CD14-positive monocyte (primary cell): ENCODE measurements around the gene CFAP53. TPM values are rescaled to one million over a fixed set of nuclear protein-coding genes. Genes with fewer than 3 reads are reported as not detected.
"Not testable (repeated sequence)": the region's sequence is repeated elsewhere in the genome, so short reads cannot be mapped to it uniquely, and the experiment has no call there.

Source experiments
- DNase-seq, 3 donors: peaks; one replicate each; pipeline ENCODE4 v3.0.0-alpha.2; 2011 to 2022
- H2AFZ ChIP-seq: 2 replicates; pipeline ENCODE4 v1.6.0; 2012; ENCODE audit warnings: mild to moderate bottlenecking, low read depth, low read length, inconsistent platforms; ENCODE audit not compliant: insufficient read depth, poor library complexity, severe bottlenecking
- H3K27ac ChIP-seq, 2 donors: 1 replicate in 1 of 2; 2 replicates in 1 of 2; pipeline ENCODE4 v1.5.1; 2012 to 2013; ENCODE audit warnings: low read length in 2 of 2, control low read depth in 1 of 2, inconsistent platforms in 1 of 2, low read depth in 1 of 2, mild to moderate bottlenecking in 1 of 2
- H3K27me3 ChIP-seq, 2 donors: one replicate each; pipeline versions ENCODE4 v1.6.0 to v1.6.1; 2011 to 2013; ENCODE audit warnings: low read length in 2 of 2; ENCODE audit not compliant: control insufficient read depth in 2 of 2, insufficient read depth in 2 of 2
- H3K36me3 ChIP-seq, 2 donors: replicated peaks in 1 of 2; 1 replicate in 1 of 2; 2 replicates in 1 of 2; pipeline versions ENCODE4 v1.5.1 to v1.6.1; 2012 to 2013; ENCODE audit warnings: low read length in 2 of 2, control low read depth in 1 of 2, inconsistent platforms in 1 of 2, mild to moderate bottlenecking in 1 of 2; ENCODE audit not compliant: insufficient read depth in 2 of 2, control insufficient read depth in 1 of 2
- H3K4me1 ChIP-seq, 2 donors: 1 replicate in 1 of 2; 2 replicates in 1 of 2; pipeline versions ENCODE4 v1.5.1 to v1.6.1; 2012 to 2013; ENCODE audit warnings: low read length in 2 of 2, control low read depth in 1 of 2, inconsistent platforms in 1 of 2, mild to moderate bottlenecking in 1 of 2, moderate library complexity in 1 of 2; ENCODE audit not compliant: insufficient read depth in 2 of 2, control insufficient read depth in 1 of 2
- H3K4me2 ChIP-seq: replicated peaks from 2 replicates; pipeline ENCODE3; 2012; ENCODE audit warnings: low read length, moderate library complexity, mild to moderate bottlenecking; ENCODE audit not compliant: poor library complexity, severe bottlenecking; ENCODE audit errors: extremely low read depth
- H3K4me3 ChIP-seq, 3 experiments: fragments of 200-600 bp in 1 of 3; sonication (generic) in 1 of 3; replicated peaks in 1 of 3; 1 replicate in 2 of 3; 2 replicates in 1 of 3; pipeline ENCODE4 v1.5.1; 2011 to 2013; ENCODE audit warnings: low read length in 3 of 3, mild to moderate bottlenecking in 3 of 3, control low read depth in 2 of 3, low read depth in 2 of 3, inconsistent platforms in 1 of 3, moderate library complexity in 1 of 3
- H3K79me2 ChIP-seq: 2 replicates; pipeline ENCODE4 v1.6.0; 2012; ENCODE audit warnings: mild to moderate bottlenecking, control low read depth, inconsistent platforms, low read length, moderate library complexity; ENCODE audit not compliant: insufficient read depth
- H3K9ac ChIP-seq: 2 replicates; pipeline ENCODE4 v1.6.0; 2017; ENCODE audit warnings: low read length, mild to moderate bottlenecking; ENCODE audit not compliant: insufficient read depth, poor library complexity, severe bottlenecking
- H3K9me3 ChIP-seq, 2 donors: replicated peaks in 1 of 2; 1 replicate in 1 of 2; 2 replicates in 1 of 2; pipeline versions ENCODE4 v1.5.1 to v1.6.1; 2012 to 2013; ENCODE audit warnings: low read length in 2 of 2, control low read depth in 1 of 2; ENCODE audit not compliant: control insufficient read depth in 1 of 2, insufficient read depth in 1 of 2
- H4K20me1 ChIP-seq: 2 replicates; pipeline ENCODE4 v1.6.0; 2012; ENCODE audit warnings: mild to moderate bottlenecking, low read length, control low read depth, moderate library complexity; ENCODE audit not compliant: insufficient read depth
- H3K27ac Mint-ChIP-seq, 7 donors: one replicate each; pipeline ENCODE4 v1.8.0; 2020; ENCODE audit warnings: mild to moderate bottlenecking in 7 of 7, mixed read lengths in 7 of 7, moderate library complexity in 6 of 7, inconsistent platforms in 2 of 7
- H3K27me3 Mint-ChIP-seq, 3 donors: one replicate each; pipeline ENCODE4 v1.8.0; 2021 to 2022; ENCODE audit warnings: low read depth in 3 of 3, mild to moderate bottlenecking in 3 of 3, mixed read lengths in 3 of 3, moderate library complexity in 3 of 3, inconsistent platforms in 1 of 3
- H3K36me3 Mint-ChIP-seq, 2 donors: one replicate each; pipeline ENCODE4 v1.8.0; 2020; ENCODE audit warnings: mixed read lengths in 2 of 2, inconsistent platforms in 1 of 2, mild to moderate bottlenecking in 1 of 2
- H3K4me1 Mint-ChIP-seq: one replicate; pipeline ENCODE4 v1.8.0; 2020; ENCODE audit warnings: mild to moderate bottlenecking, mixed read lengths
- H3K4me3 Mint-ChIP-seq, 2 donors: one replicate each; pipeline ENCODE4 v1.8.0; 2020; ENCODE audit warnings: mild to moderate bottlenecking in 2 of 2, mixed read lengths in 2 of 2, moderate library complexity in 1 of 2
- H3K9me3 Mint-ChIP-seq, 7 donors: one replicate each; pipeline ENCODE4 v1.8.0; 2020 to 2022; ENCODE audit warnings: mixed read lengths in 7 of 7, mild to moderate bottlenecking in 6 of 7, moderate library complexity in 6 of 7, inconsistent platforms in 2 of 7
- CTCF ChIP-seq: fragments of 200-600 bp; IDR thresholded peaks from one replicate; pipeline ENCODE4 v1.8.0; 2022; ENCODE audit warnings: antibody characterized with exemption, mild to moderate bottlenecking
- WGBS: methylation state at CpG from one replicate; pipeline ENCODE4 v1.1.5; 2013; ENCODE audit warnings: missing lambda C conversion rate; ENCODE audit not compliant: insufficient coverage; 5-methylcytosine and 5-hydroxymethylcytosine counted together
- intact Hi-C, 2 donors: fragments of 100-400 bp; cut with micrococcal nuclease; formaldehyde crosslinking; loops; one replicate each; pipeline versions ENCODE4 v1.15.0 to v1.15.1; 2023
- polyA plus RNA-seq, 3 donors: library from polyadenylated mRNA; depleted of rRNA in 1 of 3; unstranded in 2 of 3; stranded (reverse) in 1 of 3; fragments of 300-500 nt in 2 of 3; fragments of >200 nt in 1 of 3; fragmentation: Illumina TruSeq in 2 of 3; gene quantifications; 1 replicate in 2 of 3; 2 replicates in 1 of 3; pipeline ENCODE4 v1.2.3, GENCODE V29; 2012 to 2021

CFAP53 gene
- polyA plus RNA-seq, 3 donors: 0.08 to 0.14 TPM; not detected in 1

- WGBS: 77% methylated on average over 3 of the region's 4 CpGs
- Histone ChIP-seq H4K20me1 (no peaks in the 10 kb centered on the region), H3K9ac (no peak overlapping the region), H3K36me3 (no peaks in the 10 kb centered on the region), H3K27me3 (no peaks in the 10 kb centered on the region), H3K4me1 (no peaks in the 10 kb centered on the region), H2AFZ (no peak overlapping the region), H3K4me2 (no peak overlapping the region), H3K79me2 (no peaks in the 10 kb centered on the region), H3K27ac (no peak overlapping the region), H3K9me3 (no peaks in the 10 kb centered on the region), H3K4me3 (no peak overlapping the region)
- Mint-ChIP-seq H3K36me3 (no peaks in the 10 kb centered on the region), H3K27ac (no peak overlapping the region), H3K9me3 (peaks cover 0 to 4% (median 0%) of the 10 kb centered on the region in 7 donors), H3K4me1 (no peaks in the 10 kb centered on the region), H3K4me3 (no peak overlapping the region), H3K27me3 (peaks cover 8 to 22% (median 10%) of the 10 kb centered on the region in 3 donors)
- DNase-seq: no peak
- no peak for TF ChIP-seq CTCF
- intact Hi-C loops: no loop called here
These were observed 34.7 kb downstream of the CFAP53 start for GRCh38 chr18:50231621-50232020.

GRCh38 chr18:50220249-50220648 lies 46.0 kb downstream of the CFAP53 start:
- H3K9me3 ChIP-seq: peaks cover 11 to 18% of the 10 kb centered on the region in 2 donors
- H3K27ac ChIP-seq, H3K4me1 ChIP-seq, H3K4me3 ChIP-seq, H2AFZ ChIP-seq, DNase-seq, H3K79me2 ChIP-seq, H3K9ac ChIP-seq, H3K4me1 Mint-ChIP-seq, H3K36me3 ChIP-seq, H4K20me1 ChIP-seq, H3K36me3 Mint-ChIP-seq, H3K4me2 ChIP-seq, H3K27me3 ChIP-seq, H3K4me3 Mint-ChIP-seq, intact Hi-C loops: not testable (repeated sequence)
- Mint-ChIP-seq H3K27ac (peak overlapping the region in 1 of 7 donors; percentile 52), H3K27me3 (peaks cover 4 to 14% (median 8%) of the 10 kb centered on the region in 3 donors), H3K9me3 (peaks cover 7 to 24% (median 15%) of the 10 kb centered on the region in 7 donors)
- 100% methylated on average over 2 of the region's 4 CpGs for WGBS
